Iris pigment epithelial cell (primary cell): ENCODE measurements around the gene RGS3.
"Not testable (repeated sequence)": the region's sequence is repeated elsewhere in the genome, so short reads cannot be mapped to it uniquely, and the experiment has no call there.

Experiments used
- DNase-seq: peaks from one replicate; pipeline ENCODE4 v3.0.0-alpha.2; 2011; ENCODE audit warnings: low read depth

The RGS3 gene

GRCh38 chr9:113636693-113637092 lies 173.2 kb downstream of the RGS3 start:
- DNase-seq = no peak

GRCh38 chr9:113638490-113638889 lies 175.0 kb downstream of the RGS3 start:
- no peak for DNase-seq

GRCh38 chr9:113638897-113639296 lies 175.4 kb downstream of the RGS3 start:
- DNase-seq = no peak

- DNase-seq = not testable (repeated sequence)
Observed at GRCh38 chr9:113639411-113639970, 176.0 kb downstream of the RGS3 start.

- no peak for DNase-seq
Observed at GRCh38 chr9:113640418-113640817, 176.9 kb downstream of the RGS3 start.

GRCh38 chr9:113641100-113641885 lies 177.8 kb downstream of the RGS3 start:
- DNase-seq = no peak

GRCh38 chr9:113644321-113644720 lies 180.8 kb downstream of the RGS3 start:
- DNase-seq = no peak

GRCh38 chr9:113645227-113645977 lies 181.9 kb downstream of the RGS3 start:
- DNase-seq = no peak

- DNase-seq = no peak
Observed at GRCh38 chr9:113645978-113646253, 182.4 kb downstream of the RGS3 start.

GRCh38 chr9:113646491-113646890 lies 183.0 kb downstream of the RGS3 start:
- no peak for DNase-seq
